ENCODE data around the gene CHRNA3.
A peak's percentile ranks its signal among the peaks of the same experiment; 100 is the strongest.

Gene CHRNA3

DNA sequence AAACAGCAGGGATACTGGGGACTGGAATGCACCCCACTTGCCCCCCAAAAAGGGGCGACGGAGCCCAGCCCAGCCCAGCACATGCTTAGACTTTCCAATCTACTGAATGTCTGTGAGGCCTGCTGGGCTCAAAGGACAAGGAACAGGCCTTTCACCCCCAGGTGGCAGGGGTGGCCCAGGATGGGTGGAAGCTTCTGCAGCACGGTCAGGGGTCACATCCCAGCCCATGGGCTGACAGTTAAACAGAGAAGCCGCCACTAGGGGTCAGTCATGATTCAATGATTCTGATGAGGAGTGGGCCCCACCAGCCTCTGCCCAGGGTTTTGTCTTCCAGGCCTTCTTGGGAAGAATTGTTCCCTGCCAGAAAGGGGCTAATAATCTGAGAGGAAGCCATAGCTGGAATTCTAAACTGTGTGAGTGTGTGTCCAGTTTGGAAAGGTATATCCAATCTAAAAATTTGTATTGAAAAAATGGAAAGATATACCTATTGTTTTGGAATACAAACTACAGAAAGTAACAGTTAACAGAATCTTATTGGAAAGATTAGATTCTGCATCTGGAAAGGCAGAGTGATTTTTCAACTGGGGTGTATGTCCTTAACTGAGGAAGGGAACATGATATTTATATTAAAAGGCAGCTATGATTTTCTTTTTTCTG lies 18.0 kb upstream of the CHRNA3 start:
- H3K4me3 ChIP-seq (ENCODE audit: low read length), result no peak overlapping the region
- peak; percentile 33 for DNase-seq (ENCODE audit: low read depth, low spot score)

DNA sequence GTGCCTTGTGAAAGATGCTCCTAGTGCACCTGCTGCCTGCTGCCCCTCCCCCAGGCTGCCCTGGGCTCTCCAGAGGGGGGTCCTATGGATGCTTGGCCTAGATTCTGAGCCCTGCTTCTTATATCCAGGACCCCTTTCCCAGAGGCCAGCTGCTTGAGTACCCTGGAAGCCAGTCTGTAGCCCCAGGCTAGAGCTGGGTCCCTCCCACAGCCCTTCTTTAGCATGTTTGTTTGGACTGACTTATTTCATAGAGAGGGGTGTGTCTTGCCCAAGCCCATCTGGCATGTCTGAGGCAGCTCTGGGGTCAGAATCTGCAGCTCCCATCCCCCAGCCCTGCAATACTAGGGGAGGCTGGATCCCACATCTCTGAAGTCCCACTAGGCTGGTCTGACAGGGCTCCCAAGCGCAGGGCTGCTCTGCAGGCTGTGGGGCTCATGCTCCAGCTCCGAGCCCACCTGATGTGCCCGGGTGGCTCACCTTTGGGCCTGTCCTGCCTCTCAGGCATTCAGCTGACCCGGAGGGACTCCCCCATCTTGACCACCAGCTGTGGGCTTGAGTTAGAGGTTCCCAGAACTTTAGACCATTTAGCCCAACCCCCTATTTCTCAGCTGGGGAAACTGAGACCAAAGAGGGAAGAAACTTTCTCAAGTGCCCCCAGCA lies 17.1 kb upstream of the CHRNA3 start:
- H3K4me3 ChIP-seq (ENCODE audit: low read length), result no peak overlapping the region
- no peak for DNase-seq (ENCODE audit: low read depth, low spot score)

- no peak overlapping the region for H3K4me3 ChIP-seq (ENCODE audit: low read length)
- DNase-seq (ENCODE audit: low read depth, low spot score), result no peak
Observed at GRCh38 chr15:78636378-78636859, 15.6 kb upstream of the CHRNA3 start.

GRCh38 chr15:78635346-78635745 lies 14.6 kb upstream of the CHRNA3 start:
- DNase-seq (ENCODE audit: low read depth, low spot score), result no peak
- no peak overlapping the region for H3K4me3 ChIP-seq (ENCODE audit: low read length)

DNA sequence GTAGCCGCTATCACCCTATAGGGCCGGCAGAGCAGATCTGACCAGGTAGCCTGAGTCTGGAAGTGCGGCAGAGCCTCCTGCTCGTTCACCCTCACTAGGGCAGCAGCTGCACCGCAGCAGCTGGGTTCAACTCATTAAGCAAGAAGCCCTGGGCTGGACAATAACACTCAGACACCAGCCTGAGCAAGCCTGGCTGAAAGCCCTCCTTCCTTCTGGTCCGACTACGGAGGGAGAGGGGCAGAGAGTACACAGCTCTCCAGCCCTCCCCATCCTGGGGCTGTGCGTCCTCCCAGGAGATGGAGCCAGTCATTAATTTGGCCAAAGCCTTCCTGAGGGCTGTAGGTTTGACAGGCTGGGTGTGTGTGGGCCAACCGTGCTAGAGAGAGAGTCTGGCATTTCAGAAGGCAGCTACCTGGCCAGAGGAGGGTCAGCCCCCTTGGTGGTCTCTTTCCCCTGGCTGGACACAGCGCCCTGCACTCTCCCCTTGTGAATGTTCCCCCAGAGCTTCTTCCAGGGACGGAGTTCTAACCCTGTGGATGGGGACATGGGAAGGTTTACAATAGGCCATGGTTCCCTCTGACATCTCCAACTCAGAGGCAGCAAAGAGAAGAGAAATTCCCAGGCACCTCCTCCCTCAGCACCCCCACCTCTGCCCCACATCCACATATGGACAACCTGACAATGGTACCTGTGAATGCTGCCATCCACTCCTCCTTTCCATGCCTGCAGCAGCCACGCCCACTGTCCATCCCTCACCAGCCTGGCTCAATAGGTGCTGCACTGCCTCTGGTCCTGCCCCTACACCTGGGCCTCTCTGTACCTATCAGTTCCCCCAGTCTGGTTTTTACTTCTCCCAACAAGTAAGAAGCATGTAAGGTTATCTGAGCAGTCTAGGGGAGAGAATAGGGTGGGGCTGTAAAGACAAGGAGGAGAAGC lies 13.7 kb upstream of the CHRNA3 start:
- DNase-seq (ENCODE audit: low read depth, low spot score), result no peak
- no peak overlapping the region for H3K4me3 ChIP-seq (ENCODE audit: low read length)

GRCh38 chr15:78633348-78633747 lies 12.6 kb upstream of the CHRNA3 start:
- no peak overlapping the region for H3K4me3 ChIP-seq (ENCODE audit: low read length)

GRCh38 chr15:78630886-78631633 lies 10.3 kb upstream of the CHRNA3 start:
- no peak overlapping the region for H3K4me3 ChIP-seq (ENCODE audit: low read length)
- no peak for DNase-seq (ENCODE audit: low read depth, low spot score)

More at GRCh38 chr15:78633348-78633747, 12.6 kb upstream of the CHRNA3 start:
- no peak for DNase-seq (ENCODE audit: low read depth, low spot score)

GRCh38 chr15:78629716-78630065 lies 8.9 kb upstream of the CHRNA3 start:
- no peak for DNase-seq (ENCODE audit: low read depth, low spot score)

DNA sequence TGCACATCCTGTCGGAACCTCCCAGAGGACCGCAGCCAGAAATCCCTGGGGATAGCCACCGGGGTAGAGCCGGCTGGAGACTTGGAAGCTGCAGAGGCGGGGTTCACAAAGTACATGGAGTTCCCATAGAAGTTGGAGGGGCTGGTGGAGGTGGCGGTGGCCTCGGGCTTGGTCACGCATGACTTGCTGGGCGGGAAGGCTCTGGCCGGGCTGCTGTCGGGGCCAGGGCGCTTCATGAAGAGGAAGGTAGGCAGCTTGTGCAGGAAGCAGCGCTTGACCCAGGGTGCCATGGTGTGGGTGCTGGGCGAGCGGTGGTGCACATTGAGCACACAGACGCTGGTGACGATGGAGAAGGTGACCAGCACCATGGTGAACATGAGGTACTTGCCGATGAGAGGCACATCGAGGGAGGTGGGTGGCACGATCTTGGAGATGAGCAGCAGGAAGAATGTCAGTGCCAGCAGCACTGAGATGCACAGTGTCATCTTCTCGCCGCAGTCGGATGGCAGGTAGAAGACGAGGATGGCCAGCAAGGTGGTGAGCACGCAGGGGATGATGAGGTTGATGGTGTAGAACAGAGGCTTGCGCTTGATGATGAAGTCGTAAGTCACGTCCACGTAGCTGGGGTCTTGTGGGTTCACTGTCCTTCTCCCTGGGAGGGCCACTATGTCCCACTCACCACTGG lies 8.4 kb upstream of the CHRNA3 start:
- H3K4me3 ChIP-seq (ENCODE audit: low read length), result no peak overlapping the region
- no peak for DNase-seq (ENCODE audit: low read depth, low spot score)

More at GRCh38 chr15:78629716-78630065, 8.9 kb upstream of the CHRNA3 start:
- H3K4me3 ChIP-seq (ENCODE audit: low read length), result no peak overlapping the region

- DNase-seq (ENCODE audit: low read depth, low spot score), result no peak
- H3K4me3 ChIP-seq (ENCODE audit: low read length), result no peak overlapping the region
Observed at GRCh38 chr15:78628227-78628626, 7.4 kb upstream of the CHRNA3 start.

GRCh38 chr15:78627348-78627747 lies 6.6 kb upstream of the CHRNA3 start:
- no peak for DNase-seq (ENCODE audit: low read depth, low spot score)
- H3K4me3 ChIP-seq (ENCODE audit: low read length), result no peak overlapping the region

GRCh38 chr15:78626381-78626995 lies 5.7 kb upstream of the CHRNA3 start:
- H3K4me3 ChIP-seq (ENCODE audit: low read length), result no peak overlapping the region
- peak; percentile 31 for DNase-seq (ENCODE audit: low read depth, low spot score)

- DNase-seq (ENCODE audit: low read depth, low spot score), result peak; percentile 94
- H3K4me3 ChIP-seq (ENCODE audit: low read length), result peak overlapping the region; percentile 20
Observed at GRCh38 chr15:78625606-78626280, 4.9 kb upstream of the CHRNA3 start.

DNA sequence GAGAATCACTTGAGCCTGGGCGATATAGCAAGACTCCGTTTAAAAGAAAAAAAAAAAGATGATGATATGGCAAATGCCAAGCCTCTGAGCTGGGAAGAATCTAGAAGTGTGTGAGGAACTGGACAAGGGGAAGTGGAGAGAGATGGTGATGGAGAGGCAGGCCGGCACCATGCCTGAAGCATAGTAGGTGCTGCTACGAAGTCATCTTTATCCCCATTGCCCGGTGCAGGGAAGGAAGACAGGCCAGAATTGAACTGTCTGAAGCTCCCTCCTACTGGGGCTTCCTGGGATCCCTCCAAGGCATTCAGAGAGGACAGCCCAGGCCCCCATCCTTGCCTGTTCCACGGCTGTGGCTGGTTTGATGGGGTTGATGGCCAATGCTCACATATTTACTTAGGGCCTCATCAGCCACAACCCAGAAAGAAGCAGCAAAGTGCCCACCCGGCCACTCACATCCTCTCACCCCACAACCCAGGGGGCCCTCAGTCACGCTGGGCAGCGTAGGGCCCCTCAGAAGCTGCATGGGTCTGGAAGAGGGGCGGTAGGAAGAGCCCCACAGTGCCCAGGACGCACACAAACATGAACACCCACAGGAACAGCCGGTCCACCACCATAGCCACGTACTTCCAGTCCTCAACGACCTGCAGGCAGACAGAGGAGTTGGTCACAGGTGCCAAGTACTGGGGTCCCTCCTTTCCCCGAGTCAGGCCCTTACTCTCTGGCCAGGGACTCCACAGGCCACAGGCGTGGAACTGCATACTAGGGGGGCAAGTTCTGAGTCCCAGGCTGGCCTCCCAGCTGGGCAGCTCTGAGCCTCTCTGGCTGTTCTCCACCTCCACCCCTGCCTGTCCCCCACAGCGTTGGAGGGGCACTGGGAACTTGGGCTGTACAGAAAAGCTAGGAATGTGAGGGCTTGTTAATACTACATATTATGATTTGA lies 4.1 kb upstream of the CHRNA3 start:
- H3K4me3 ChIP-seq (ENCODE audit: low read length), result 0 out of 2 replicates have a peak overlapping the region, but pooled peaks have one; percentile 3
- DNase-seq (ENCODE audit: low read depth, low spot score), result no peak

GRCh38 chr15:78623786-78624497 lies 3.1 kb upstream of the CHRNA3 start:
- H3K4me3 ChIP-seq (ENCODE audit: low read length), result no peak overlapping the region
- no peak for DNase-seq (ENCODE audit: low read depth, low spot score)

GRCh38 chr15:78621810-78622402 lies 1.1 kb upstream of the CHRNA3 start:
- DNase-seq (ENCODE audit: low read depth, low spot score), result peak; percentile 91
- peak overlapping the region; percentile 64 for H3K4me3 ChIP-seq (ENCODE audit: low read length)

All from Jurkat, Clone E6-1 (cell line).